NCI-H1694 (cell line): ENCODE data around the gene MAVS.
A peak's percentile ranks its signal among the peaks of the same experiment; 100 is the strongest.
"Not testable (repeated sequence)": the region's sequence is repeated elsewhere in the genome, so short reads cannot be mapped to it uniquely, and the experiment has no call there.

Source experiments
- DNase-seq: peaks from one replicate; lab custom pipeline; 2025; lab: John Stamatoyannopoulos, UW

MAVS gene

GRCh38 chr20:3815703-3816315, 30.8 kb upstream of the MAVS start:
- no peak for DNase-seq

GRCh38 chr20:3818155-3819151, 28.2 kb upstream of the MAVS start:
- DNase-seq, result peak; percentile 88

- DNase-seq, result no peak
Observed at GRCh38 chr20:3819411-3820047, 27.1 kb upstream of the MAVS start.

GRCh38 chr20:3820048-3820900, 26.4 kb upstream of the MAVS start, which contains the start of gene AP5S1:
TSS of gene AP5S1 (plus strand) at chr20:3820547. CDS start at chr20:3822118, 1,571 bp downstream.
- peak; percentile 81 for DNase-seq

GRCh38 chr20:3820901-3821727, 25.5 kb upstream of the MAVS start:
- DNase-seq, result no peak

GRCh38 chr20:3821996-3822395, 24.6 kb upstream of the MAVS start:
- no peak for DNase-seq

- DNase-seq, result no peak
Observed at GRCh38 chr20:3823881-3824280, 22.8 kb upstream of the MAVS start.

GRCh38 chr20:3825526-3825925, 21.1 kb upstream of the MAVS start:
- DNase-seq, result no peak

- DNase-seq, result no peak
Observed at GRCh38 chr20:3826420-3826819, 20.2 kb upstream of the MAVS start.

- no peak for DNase-seq
Observed at GRCh38 chr20:3828798-3829197, 17.8 kb upstream of the MAVS start.

GRCh38 chr20:3829891-3830290, 16.7 kb upstream of the MAVS start:
- DNase-seq, result not testable (repeated sequence)

- no peak for DNase-seq
Observed at GRCh38 chr20:3836132-3836531, 10.5 kb upstream of the MAVS start.

- DNase-seq, result no peak
Observed at GRCh38 chr20:3839328-3839727, 7.3 kb upstream of the MAVS start.

GRCh38 chr20:3840201-3840600, 6.4 kb upstream of the MAVS start:
- not testable (repeated sequence) for DNase-seq

GRCh38 chr20:3842348-3842930, 4.2 kb upstream of the MAVS start:
- no peak for DNase-seq

GRCh38 chr20:3843490-3843889, 3.1 kb upstream of the MAVS start:
- no peak for DNase-seq

- not testable (repeated sequence) for DNase-seq
Observed at GRCh38 chr20:3843990-3844619, 2.5 kb upstream of the MAVS start.

- no peak for DNase-seq
Observed at GRCh38 chr20:3846378-3846739, 275 bp upstream of the MAVS start.

- DNase-seq, result no peak
Observed at GRCh38 chr20:3847429-3847940, 851 bp downstream of the MAVS start.

- no peak for DNase-seq
Observed at GRCh38 chr20:3848565-3848964, 1.9 kb downstream of the MAVS start.
